SK-N-MC (cell line): ENCODE data around the gene PANK3.

ENCODE experiments used
- EZH2 ChIP-seq: fragments of 200-600 bp; sonication (generic); IDR thresholded peaks from one replicate; pipeline ENCODE4 v1.6.1; 2017; ENCODE audit warnings: antibody characterized with exemption
- POLR2AphosphoS5 ChIP-seq: IDR thresholded peaks from 2 replicates; pipeline ENCODE4 v1.6.1; 2012; ENCODE audit warnings: mild to moderate bottlenecking, low read depth, low read length, borderline replicate concordance

DNA sequence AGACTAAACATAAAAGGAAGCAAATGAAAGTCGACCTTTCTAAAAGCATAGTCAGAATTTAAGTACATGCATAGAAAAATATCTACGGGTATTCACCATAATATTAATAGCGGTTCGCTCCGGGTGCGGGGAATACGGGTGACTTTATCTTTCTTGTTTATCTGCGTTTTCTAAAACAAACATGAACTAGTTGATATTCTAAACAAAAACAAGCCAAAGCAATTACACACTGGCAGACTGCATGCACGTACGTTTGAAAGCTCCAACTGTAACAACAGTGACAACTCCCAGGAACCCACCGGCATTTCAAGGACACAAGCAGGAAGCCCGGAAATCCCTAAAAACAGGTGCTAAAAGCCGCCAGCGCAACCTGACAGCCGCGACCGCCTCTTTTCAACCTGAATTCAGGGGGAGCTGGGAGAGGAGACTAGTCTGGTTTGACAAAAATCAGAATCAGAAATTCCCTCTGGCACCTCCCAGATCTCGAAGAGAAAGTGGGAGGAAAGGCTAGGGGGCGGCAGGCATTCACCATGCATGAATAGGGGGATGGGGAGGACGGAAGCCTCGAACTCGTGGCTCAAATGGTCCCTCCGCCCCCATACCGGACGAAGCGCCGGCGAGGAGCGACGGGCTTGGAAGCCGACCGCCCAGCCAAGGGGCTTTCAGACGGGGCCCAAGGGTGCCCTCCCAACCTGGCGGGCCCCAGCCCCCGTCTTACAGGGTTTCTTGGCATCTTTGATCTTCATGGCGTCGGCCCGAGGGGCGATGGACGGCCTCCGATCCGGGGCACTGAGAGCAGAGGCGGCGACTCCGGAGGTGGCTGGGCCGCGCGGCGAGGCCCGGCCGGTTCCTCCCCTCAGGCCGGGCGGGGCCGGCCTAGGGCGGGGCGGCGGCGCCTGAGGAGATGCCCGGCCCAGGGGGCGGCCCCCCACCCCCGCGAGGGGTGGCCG lies at the start of gene PANK3:
- TF ChIP-seq EZH2 (no peak), POLR2AphosphoS5 (no peak)
